Stimulated activated CD4-positive, alpha-beta T cell treated with anti-CD3 and anti-CD28 coated beads, Interleukin-2, amount 100 ng/mL, for 24 hours (primary cell): Measurements from ENCODE around the gene GAS7.
"Not testable (repeated sequence)": the region's sequence is repeated elsewhere in the genome, so short reads cannot be mapped to it uniquely, and the experiment has no call there.

Source experiments
- DNase-seq, 2 donors: peaks; one replicate each; pipeline ENCODE4 v3.0.0-alpha.2; 2020

The GAS7 gene

DNA sequence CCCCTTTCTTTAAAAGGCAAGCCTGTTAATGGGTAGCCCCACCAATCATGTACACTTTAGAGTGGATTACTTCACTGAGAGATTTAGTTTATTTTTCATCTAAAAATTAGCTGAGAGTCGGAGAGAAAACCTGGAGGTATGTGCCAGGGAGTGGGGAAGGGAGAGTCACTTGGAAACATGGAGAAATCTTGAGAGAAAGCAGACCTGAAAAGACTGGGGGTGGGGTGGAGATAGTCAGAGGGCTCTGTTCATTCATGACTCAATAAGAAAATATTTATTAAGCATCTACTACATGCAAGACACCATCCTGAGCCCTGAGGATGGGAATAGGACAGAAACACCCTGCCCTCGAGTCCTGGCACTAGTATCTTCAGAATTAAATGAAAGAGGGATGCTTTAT, 265.9 kb downstream of the GAS7 start:
- no peak for DNase-seq

DNA sequence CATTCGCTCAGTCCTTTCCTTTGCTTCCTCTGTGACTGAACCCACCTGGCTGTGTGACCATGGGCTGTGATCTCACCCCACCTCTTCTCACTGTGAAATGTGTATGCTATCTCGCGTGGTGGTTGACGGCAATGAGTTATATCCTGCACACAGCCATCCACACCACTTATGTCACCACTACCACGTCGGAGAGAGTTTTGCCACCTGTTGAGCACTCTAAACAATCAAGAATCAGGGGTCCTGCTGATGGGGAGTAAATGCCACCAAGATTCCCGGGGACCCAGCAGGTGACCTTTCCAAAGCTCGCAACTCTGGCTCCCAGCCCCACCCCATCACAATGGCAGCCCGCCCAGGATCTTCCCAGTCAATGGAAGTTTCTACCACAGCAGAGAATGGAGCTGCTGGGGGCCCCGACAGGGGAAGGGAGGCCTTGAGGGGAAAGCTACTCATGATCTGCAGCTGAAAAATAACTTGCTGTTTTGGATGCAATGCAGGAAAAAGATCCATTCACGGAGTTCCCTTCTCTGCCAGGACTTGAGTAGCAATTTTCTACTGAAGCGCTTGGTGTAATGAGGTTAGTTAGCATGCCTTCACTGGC, 267.2 kb downstream of the GAS7 start:
- DNase-seq: no peak

DNA sequence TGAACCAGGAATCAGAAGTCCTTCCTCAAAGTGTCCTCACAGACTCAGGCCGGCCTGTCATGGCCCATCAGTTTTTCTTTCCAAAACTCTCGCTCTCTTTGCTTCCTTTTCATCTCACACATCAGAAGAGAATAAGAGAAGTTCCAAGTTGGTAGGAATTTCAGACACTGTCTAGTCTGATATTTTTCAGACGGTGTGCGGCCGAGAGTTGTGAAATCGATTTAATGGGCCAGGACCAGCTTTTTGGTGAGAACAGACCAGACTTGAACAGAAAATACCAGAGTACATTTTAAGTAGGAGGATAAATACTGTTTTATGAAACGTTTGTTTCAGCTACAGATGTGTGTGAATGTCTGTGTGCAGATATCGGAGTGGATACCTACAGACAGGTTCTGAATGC, 268.5 kb downstream of the GAS7 start:
- DNase-seq: no peak

DNA sequence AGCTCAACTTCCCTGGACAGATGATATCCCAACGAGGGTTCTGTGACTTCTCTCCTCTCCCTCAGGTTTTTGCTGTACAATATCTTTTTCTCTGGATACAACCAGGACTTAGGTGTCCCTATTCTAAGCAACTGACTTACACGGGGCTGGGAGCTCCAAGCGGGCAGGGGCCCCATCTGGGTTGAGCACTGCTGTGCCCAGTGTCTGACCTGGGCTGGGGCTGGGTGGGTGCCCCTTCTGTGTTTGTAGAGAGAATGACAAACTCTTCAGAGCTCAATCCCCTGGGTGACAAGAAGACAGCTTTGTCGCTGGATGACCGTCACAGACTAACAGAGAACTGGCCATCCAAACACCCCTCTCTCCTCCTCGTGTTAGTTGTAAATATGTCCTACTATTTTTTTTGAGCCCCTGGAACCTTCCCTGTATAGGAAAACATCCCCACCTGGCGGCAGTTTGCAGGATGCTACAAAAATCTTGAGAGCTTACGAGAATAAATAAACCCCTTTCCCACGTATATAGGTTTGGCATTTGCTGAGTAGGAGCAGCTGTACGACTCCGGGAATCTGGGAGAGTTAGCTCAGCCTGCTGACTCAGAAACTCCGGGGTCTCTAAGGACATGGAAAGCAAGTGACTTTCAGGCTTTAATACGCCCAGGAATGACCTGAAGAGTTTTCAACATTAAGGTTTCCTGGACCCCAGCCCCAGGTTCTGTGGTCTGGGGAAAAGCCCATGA, 269.6 kb downstream of the GAS7 start:
- no peak for DNase-seq

DNA sequence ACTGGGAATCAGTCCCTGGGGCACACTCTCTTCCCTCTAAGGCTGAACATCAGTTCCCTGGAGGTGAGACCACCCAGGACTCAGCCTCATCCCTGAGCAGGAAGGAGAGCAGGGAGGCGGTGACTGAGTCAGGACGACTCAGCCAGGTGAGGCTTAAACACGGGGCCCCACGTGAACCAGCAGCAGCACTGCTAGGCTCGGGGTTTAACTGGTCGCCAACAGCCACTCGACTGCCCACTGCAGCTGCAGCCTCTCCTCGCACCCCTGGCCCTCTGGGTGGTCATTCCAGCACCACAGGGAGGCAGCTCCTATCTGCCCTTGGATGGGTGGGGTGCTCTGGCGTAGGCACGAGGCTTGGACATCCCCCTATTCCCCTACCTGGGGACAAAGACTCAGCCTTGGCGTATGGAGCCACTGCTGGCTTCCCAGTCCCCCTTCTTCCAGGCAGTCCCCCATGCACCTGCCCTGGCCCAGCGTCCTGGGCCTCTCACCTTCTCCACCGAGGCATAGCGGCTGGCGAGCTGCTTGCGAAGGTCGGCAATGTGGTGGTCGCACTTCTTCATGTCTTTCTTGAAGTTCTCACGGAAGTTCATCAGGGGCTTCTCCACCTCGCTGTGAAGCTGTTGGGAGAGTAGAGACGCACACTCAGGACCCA, 272.1 kb downstream of the GAS7 start:
- no peak for DNase-seq

DNA sequence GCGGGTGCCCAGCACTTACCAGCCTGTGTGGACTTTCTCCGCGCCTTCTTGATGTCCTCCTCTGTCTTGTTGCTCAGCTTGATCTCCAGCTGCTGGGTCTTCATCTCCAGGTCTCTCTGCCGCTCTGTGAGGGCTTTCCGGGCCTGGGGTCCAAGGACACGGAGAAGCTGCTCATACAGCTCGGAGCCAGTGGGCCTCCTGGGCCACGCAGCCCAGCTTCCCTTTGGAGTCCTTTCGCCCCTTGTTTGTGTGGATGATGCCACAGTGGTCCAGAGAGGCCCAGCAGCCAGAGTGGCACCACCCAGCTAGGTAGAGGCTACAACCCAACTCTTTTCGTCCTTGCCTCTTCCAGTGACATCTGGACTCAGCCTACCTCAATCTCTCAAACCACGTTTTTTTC, 272.9 kb downstream of the GAS7 start:
- DNase-seq: no peak

DNA sequence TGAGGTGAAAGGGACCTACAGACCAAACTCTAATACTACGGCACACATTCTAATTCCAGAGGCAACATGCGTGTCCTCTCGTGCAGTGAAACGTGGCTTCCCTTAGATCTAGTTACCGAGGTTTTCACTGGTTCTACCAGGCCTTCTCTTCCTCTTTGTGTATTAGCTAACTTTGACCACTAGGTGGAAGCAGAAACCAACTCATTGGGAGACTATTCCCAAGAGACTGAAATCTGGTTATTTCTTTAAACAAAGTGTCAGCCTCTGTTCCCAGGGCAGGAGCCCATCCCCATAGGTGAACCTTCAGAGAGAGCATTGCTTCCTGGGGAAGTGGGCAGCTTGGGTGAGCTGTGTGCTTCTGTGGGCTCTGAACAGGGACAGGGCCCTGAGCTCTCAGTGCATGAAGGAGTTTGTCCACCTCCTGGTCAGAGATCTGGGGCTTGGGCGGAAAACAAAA, 273.6 kb downstream of the GAS7 start:
- DNase-seq: peak in 1 of 2 donors; percentile 2

DNA sequence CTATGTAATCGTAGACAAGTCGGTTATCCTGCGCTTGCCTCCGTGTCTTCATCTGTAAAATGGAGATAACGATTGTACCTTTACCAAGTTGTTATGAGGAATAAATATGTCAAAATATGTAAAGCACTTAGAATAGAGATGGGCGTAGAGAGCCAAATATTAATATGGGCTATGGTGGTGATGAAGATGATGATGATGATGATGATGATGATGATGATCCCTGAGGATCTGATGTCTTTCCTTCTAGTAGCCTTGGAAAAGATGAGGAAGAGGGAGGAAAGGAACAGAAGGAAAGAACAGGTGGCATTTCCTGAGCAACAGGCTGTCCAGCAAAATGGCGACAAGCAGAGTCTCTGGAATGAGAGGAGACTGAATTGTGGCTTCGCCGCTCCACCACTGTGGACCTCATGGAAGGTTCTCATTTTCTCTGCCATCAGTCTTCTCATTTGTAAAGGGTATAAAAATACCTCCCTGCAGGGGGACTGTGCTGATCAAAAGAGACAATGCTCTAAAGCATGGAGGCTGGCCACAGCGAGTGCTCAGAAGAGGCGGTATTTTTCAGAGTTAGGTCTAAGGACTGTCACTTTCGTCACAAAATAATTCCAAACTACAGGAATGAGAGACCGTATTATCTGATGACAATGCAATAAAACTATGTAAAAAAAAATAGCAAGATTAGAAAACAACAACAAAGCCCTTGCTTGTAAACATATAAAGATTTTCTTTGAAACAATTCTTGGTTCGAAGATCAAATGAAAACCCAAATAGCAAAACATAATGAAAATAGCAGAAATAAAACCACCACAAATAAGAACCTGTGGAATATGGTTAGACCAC, 276.2 kb downstream of the GAS7 start:
- no peak for DNase-seq

DNA sequence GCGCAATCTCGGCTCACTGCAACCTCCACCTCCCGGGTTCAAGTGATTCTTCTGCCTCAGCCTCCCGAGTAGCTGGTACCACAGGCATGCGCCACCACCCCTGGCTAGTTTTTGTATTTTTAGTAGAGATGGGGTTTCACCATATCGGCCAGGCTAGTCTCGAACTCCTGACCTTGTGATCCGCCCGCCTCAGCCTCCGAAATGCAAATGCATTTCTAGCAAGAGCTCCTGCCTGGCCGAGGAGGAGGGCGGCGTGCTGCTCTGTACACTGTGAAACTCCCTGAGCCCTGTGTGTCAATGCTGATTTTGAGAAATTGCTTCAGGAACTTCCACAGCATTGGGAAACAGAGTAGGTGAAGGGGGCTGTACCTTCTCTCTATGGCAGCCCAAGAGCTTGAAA, 277.2 kb downstream of the GAS7 start:
- DNase-seq: not testable (repeated sequence)

DNA sequence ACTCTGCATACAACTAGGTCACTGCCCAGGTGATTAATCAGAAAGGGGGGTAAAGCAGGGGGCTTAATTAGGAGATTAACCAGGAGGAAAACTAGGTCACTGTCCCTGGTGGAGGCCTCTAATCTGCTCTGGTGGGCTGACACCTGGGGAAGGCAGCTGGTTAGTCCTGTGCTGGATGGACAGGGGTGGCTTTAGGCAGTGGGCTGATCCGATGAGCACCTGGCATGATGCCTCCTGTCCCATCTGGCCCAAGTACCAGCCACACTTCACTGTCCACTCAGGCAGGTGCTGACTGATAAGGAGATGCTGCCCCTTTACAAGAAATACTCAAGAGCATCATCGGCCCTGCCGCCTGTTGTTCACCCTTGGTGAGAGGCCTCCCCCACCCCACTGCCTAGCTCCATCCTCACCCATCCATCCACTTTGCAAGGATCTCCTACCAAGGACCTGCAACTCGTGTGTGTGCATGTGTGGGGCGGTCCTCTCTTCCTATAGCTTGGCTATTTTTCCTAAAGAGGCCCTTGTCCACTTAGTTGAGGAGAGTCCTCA, 279.5 kb downstream of the GAS7 start:
- no peak for DNase-seq

DNA sequence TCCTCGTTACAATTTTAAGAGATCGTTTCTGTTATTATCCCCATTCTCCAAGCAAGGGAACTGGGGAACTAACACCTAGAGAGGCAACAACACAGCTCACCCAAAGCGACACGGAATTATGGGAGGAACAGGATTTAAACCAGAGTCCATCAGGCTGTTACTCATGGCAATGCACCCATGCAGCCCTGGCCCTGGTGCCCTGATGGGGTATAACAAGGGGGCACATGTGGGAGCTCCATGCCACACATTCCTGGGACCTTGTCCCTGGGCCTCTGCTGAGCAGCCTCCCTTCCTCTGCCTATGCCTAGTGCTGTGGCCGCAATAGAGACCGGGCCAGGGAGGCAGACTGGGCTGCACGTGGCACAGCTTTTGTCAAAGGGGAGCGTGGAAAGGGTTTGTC, 280.1 kb downstream of the GAS7 start:
- DNase-seq: no peak

DNA sequence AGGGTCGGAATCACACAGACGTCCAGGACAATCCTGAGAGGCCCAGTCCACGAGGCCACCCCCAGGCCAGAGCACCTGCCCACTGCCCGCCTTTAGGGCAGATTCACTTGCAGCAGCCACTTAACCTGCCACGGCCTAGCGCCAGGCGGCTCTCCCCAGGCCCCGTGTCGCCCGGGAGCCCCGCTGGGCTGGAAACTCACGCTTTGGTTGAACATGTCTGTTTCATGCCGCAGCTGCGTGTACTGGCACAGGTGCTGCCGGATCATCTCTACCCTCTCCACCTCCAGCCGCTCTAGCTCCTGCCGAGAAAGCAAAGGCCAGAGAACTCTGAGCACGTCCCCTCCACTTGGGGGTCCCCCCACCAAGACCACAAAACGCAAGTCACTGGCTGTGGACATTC, 280.6 kb downstream of the GAS7 start:
- no peak for DNase-seq

DNA sequence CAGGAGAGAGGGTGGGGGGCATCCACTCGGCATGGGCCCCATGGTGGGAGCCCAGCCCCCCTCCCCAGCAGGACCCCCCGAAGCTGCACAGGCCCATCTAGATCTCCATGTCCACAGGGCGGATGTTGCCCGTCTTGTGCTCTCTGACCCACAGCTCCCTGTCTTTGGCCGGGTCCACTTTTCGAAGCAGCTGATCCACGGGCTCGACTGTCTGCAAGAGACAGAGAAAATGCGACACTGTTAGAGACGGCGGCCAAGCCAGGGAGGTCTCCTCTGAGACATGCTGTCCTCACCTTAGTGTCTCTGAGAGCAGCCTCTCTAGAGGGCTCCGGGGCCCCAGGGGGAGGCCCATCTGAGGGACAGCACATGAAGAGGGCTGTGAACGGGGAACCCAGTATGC, 281.3 kb downstream of the GAS7 start:
- DNase-seq: no peak

DNA sequence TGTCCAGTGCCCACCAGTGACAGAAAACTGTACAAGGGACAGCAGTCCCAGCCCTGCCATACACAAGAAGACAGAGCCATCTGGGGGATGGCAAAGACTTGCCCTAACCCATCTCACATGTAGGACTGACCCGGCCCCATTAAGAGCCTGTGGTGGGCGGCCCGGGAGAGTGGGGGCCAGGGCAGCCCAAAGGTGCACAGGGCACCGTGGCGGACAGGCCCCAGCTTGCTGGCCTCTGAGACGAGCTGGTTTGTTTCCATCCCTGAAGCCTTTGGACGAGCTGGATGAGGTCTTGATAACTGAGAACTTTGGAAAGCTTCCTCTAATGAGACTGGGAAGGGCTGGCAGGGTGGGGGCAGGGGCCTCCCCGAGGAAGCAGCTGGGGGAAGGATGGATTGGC, 282.3 kb downstream of the GAS7 start:
- no peak for DNase-seq

DNA sequence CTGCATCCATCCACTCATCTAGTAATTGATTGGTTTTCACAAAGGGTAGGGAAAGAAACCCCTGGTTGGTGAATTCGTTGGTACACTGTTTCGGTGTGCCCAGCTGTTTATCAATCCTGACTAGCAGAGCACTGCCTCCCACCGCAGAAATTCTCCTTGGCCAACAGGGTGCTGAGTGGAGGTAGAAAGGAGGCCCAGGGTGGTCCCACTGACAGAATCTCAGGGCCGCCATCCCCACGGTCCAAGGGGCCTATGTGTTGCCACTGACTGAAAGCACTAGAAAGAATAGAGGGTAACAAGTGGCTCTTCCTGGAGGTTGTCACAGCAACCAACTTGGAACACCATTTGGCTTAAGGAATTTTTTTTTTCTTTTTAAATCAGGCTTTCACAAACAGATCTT, 284.9 kb downstream of the GAS7 start:
- DNase-seq: no peak

DNA sequence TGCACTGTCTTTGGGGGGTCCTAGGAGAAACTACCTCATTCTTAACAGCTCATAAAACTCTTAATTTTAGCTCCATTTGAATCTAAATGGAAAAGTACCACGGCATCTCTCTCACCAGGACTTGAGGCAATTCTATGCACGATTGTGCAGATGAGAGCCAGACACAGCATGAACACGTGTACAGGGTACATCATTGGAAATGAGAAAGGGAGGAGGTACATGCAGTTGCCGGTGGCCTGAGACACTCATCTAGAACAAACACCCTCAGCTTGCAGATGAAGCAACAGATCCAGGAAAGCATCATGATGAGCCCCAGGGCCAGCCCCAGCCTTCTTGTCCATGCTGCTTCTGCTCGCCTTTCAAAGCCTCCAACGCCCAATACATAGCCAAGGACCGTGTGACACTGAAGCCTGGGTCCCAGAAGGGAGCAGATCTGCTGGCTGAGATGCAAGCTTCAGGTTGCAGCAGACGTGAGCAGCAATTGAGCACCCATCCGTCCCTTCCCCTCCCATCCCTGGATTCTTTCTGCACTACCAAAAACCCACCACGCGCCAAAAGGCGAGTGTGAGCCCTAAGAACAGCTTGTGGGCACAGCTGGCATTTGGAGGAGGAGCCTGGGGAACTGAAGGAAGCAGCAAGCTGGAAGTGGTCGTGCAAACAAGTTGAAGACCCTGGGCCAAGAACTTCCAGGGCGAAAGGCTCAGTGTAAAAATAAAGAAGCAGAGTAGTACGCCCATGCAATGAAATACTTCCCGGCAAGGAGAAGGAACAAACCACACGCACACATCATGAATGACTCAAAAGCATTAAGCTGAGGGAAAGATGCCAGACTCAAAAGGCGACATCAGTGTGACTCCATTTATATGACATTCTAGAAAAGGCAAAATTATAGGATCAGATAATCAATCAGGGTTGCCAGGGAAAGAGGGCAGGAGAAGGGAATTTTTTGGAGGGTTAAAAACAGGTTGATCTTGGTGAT, 286.0 kb downstream of the GAS7 start:
- DNase-seq: no peak

DNA sequence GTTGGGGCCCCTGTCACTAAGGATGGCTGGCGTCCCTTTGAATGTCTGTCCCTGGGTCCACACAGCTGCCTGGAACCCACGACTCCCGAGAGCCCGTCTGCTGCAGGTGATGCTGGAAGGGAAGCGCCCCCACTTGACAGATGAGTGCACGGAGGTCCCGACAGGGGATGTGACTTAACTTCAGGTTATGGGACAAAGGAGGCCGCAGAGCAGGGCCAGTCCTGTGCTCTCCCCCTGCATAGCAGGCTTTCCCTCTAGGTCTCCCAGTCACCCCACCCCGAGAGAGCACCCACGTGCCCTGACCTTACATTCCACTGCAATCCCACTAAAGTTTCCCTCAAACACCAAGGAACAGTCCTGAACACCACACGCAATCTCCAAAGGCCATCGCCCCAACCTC, 287.3 kb downstream of the GAS7 start:
- DNase-seq: no peak

DNA sequence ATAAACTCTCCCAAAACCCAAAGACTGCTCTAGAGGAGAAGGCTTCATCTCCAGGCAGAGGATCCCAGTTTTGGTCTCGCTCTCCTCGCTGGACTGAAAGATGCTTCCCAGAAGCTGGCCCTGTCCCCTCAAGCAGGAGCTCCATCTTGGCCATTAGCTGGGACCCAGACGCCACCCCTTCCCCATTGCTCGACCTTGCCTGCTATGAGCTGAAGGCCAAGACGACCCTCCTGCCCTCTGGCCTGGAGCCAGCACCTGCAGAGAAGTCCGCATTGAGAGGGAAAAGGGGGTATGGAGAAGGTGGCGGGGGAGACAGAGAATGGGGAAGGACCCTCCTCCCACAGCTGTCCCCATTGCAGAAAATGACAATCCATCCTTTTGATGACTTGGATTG, 289.8 kb downstream of the GAS7 start:
- no peak for DNase-seq

DNA sequence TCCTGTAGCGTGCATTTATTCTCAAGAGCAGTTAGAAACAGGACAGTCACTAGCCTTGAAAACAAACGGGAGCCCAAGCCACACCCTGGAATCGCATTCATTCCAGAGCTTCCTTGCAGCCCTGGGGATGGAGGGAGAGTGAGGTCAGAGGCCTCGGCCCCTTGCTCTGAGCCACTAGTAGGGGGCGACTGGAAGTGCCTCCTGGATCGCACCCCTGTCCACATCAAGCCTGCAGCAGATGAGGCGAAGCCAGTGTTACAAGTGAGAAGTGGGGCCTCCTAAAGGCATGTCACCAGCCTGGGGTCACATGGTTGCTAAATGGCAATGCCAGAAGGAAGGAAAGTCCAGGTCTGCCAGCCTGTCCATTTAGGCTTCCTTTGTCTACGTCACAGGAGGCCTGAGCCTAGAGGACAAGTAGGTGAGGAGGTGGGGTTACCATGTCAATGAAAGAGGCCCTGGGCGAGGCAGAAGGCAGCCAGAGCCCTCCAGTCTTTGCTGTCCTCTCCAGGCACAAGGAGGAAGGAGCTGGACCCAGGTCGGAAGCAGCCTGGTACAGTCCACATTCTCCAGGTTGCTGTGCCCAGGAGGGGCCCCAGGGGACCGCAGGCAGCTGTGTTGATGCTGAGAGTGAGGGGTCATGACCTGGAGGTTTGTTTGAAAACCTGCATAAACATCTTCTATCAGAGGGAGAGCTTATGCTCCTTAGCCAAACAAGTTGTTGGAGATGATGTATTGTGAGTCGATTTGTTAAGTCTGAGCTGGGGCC, 290.3 kb downstream of the GAS7 start:
- DNase-seq: no peak

DNA sequence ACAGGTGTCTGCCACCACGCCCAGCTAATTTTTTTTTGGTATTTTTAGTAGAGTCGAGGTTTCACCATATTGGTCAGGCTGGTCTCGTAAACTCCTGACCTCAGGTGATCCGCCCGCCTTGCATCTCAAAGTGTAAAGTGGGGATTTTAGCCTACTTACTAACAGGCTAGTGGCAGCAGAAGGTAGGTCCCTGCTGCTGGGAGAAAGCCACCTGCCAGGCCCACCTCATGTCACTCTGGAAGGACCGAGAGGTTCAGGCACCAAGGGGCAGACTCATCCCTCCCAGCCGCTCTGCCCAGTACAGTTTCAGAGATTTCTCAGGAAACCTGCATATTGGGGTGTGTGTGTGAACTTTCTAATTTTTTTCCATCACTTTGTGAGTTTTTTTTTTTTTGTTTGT, 291.3 kb downstream of the GAS7 start:
- no peak for DNase-seq

DNA sequence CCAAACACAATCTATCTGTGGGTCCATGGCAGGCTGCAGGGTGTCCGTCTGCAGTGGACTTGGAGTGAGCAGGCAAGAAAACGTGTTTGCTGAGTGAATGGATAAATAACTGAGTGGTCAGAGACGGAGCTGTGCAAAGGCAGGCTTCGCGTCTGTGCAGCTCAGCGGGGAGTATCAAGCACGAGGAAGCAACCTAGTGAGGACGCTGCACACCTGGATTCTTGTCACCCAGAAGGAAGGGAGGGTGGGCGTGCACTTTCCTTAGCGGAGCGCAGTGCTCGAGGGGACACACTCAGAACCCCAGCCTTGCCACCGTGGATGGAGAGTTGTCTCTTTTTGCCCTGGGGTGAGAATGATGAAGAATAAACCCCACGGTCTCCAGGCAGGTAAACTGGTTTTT, 291.8 kb downstream of the GAS7 start:
- no peak for DNase-seq
